Type B pancreatic cell (in vitro differentiated cells): Measurements from ENCODE around the gene LUZP2. TPM values are rescaled to one million over a fixed set of nuclear protein-coding genes. Genes with fewer than 3 reads are reported as not detected.

Experiments used
- DNase-seq: peaks from one replicate; pipeline ENCODE4 v3.0.0; 2021; ENCODE audit warnings: mixed read lengths; ENCODE audit not compliant: unreplicated experiment; ENCODE audit errors: extremely low spot score
- H3K27ac Mint-ChIP-seq: 2 replicates; pipeline ENCODE4 v1.8.0; 2021; ENCODE audit warnings: mild to moderate bottlenecking, mixed read lengths
- H3K27me3 Mint-ChIP-seq: 2 replicates; pipeline ENCODE4 v1.8.0; 2021; ENCODE audit warnings: mixed read lengths
- H3K36me3 Mint-ChIP-seq: 2 replicates; pipeline ENCODE4 v1.8.0; 2021; ENCODE audit warnings: mixed read lengths
- H3K4me1 Mint-ChIP-seq: one replicate; pipeline ENCODE4 v1.8.0; 2021; ENCODE audit warnings: mixed read lengths; ENCODE audit not compliant: unreplicated experiment
- H3K4me3 Mint-ChIP-seq: 2 replicates; pipeline ENCODE4 v1.8.0; 2021; ENCODE audit warnings: mild to moderate bottlenecking, mixed read lengths
- H3K9me3 Mint-ChIP-seq: 2 replicates; pipeline ENCODE4 v1.8.0; 2021; ENCODE audit warnings: mixed read lengths
- total RNA-seq: library from RNA; stranded (reverse); gene quantifications from 2 replicates; pipeline ENCODE4 v1.2.1, GENCODE V29; 2021; ENCODE audit warnings: low replicate concordance
- TF ChIP-seq, protein P1 (sequence below): fragments of 200-600 bp; sonication (generic); conservative IDR thresholded peaks from 2 replicates; pipeline ENCODE4 v1.5.0; 2021; ENCODE audit warnings: antibody characterized with exemption, mild to moderate bottlenecking

LUZP2 gene
- total RNA-seq, 1 donor from 2014 or later: 6.5 TPM

DNA sequence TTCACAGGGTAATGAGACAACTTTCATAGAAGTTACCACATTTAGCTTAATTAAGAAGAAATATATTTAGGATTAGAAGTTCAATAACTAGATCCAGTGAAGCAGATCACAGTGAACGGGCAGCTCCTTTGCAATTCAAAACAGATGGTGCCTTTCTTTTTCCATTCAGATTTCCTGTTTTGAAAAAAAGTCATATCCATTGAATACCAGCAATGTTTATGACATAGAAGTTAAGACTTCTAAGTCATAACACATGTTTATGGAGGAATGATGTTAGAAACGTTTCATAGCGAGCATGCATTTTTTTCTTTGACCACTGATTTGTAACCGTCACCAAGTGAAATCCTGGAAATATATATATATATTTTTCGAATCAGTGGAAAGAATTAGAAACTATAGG lies 24.7 kb downstream of the LUZP2 start:
- H3K4me3 Mint-ChIP-seq: no peak overlapping the region
- H3K4me1 Mint-ChIP-seq: peaks cover under 1% of the 10 kb centered on the region
- H3K9me3 Mint-ChIP-seq: no peaks in the 10 kb centered on the region
- no peak for DNase-seq
- H3K27me3 Mint-ChIP-seq: no peaks in the 10 kb centered on the region
- TF ChIP-seq, protein P1, sequence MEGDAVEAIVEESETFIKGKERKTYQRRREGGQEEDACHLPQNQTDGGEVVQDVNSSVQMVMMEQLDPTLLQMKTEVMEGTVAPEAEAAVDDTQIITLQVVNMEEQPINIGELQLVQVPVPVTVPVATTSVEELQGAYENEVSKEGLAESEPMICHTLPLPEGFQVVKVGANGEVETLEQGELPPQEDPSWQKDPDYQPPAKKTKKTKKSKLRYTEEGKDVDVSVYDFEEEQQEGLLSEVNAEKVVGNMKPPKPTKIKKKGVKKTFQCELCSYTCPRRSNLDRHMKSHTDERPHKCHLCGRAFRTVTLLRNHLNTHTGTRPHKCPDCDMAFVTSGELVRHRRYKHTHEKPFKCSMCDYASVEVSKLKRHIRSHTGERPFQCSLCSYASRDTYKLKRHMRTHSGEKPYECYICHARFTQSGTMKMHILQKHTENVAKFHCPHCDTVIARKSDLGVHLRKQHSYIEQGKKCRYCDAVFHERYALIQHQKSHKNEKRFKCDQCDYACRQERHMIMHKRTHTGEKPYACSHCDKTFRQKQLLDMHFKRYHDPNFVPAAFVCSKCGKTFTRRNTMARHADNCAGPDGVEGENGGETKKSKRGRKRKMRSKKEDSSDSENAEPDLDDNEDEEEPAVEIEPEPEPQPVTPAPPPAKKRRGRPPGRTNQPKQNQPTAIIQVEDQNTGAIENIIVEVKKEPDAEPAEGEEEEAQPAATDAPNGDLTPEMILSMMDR: no peak
- H3K36me3 Mint-ChIP-seq: no peaks in the 10 kb centered on the region
- H3K27ac Mint-ChIP-seq: no peak overlapping the region

DNA sequence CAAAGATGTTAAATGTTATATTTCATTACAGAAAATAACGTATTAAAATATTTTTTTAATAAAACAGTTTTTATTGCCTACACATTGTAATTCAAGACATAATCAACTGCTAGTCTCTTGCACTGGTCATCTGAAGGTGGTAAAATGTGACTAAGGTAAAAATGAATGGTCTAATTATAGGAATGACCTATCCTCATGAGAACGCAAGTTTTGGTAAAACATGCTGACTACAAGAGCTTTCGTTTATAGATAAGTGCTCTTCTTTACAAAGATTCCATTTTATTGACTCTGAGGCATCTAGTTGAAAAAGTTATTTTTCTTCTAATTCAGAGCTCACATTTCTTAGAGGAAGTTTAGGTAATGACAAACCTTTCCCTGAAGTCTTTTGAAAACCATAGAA lies 27.3 kb downstream of the LUZP2 start:
- no peaks in the 10 kb centered on the region for H3K4me1 Mint-ChIP-seq
- TF ChIP-seq, protein P1: no peak
- H3K27me3 Mint-ChIP-seq: no peaks in the 10 kb centered on the region

DNA sequence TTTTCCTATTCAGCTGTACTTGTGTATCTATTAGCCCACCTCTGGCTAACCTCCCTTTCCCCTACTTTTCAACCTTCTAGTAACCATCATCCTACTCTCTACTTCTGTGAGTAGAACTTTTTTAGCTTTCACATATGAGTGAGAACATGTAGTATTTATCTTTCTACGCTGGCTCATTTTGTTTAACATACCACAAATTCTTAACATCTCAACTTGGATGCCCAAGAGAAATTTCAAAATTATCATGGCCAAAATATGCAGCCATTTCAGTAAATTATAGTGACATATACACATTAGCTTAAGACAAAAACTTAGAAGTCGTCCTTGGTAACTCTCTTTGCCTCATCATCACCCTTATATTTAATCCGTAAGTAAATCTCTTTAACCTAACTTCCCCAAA lies 34.7 kb downstream of the LUZP2 start:
- no peaks in the 10 kb centered on the region for H3K9me3 Mint-ChIP-seq
- H3K4me3 Mint-ChIP-seq: no peak overlapping the region
- no peak for DNase-seq
- no peaks in the 10 kb centered on the region for H3K36me3 Mint-ChIP-seq
- TF ChIP-seq, protein P1: no peak
- no peak overlapping the region for H3K27ac Mint-ChIP-seq
- no peaks in the 10 kb centered on the region for H3K4me1 Mint-ChIP-seq
- no peaks in the 10 kb centered on the region for H3K27me3 Mint-ChIP-seq

More for the DNA sequence above, 27.3 kb downstream of the LUZP2 start:
- DNase-seq: no peak
- Mint-ChIP-seq H3K4me3 (no peak overlapping the region), H3K9me3 (no peaks in the 10 kb centered on the region), H3K27ac (no peak overlapping the region), H3K36me3 (no peaks in the 10 kb centered on the region)

DNA sequence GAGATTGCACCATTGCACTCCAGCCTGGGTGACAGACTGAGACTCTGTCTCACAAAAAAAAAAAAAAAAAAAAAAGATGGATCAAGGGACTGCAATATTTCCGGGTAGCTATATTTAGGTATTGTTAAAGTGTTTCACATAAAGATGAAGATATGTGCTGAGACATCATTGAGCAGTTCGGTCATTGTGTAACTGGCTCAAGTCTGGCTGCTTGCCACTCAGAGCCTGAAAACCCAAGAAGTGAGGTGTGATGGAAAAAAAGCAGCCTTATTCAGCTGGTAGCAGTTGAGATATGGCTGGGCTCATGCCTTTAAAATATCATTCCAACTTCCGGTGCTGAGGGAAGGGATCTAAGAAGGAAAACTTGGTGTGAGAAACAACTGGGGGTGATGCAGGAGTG lies 46.9 kb downstream of the LUZP2 start:
- Mint-ChIP-seq H3K27me3 (no peaks in the 10 kb centered on the region), H3K9me3 (peaks cover 4% of the 10 kb centered on the region), H3K27ac (no peak overlapping the region), H3K4me1 (no peaks in the 10 kb centered on the region), H3K36me3 (no peaks in the 10 kb centered on the region), H3K4me3 (no peak overlapping the region)
- TF ChIP-seq, protein P1: no peak
- DNase-seq: no peak

DNA sequence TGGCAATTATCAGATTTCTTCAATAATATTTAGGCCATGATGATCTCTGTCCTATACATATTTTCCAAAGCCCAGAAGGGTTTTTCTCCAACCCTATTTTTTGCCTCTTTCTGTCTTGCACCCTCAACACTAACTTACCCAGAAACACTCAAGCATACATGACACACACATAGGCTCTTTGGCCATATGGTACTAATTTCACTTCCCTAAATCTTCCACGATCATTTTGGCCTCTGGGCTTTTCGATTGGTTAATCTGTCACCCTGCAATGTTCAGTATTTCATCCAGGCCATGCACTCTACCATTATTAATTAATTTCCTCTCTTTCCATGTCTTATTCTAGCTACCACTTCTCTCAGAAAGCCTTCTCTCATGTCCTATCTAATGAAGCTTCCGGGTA lies 59.8 kb downstream of the LUZP2 start:
- H3K4me1 Mint-ChIP-seq: peaks cover 14% of the 10 kb centered on the region
- no peaks in the 10 kb centered on the region for H3K36me3 Mint-ChIP-seq
- DNase-seq: no peak
- no peak overlapping the region for H3K27ac Mint-ChIP-seq
- no peaks in the 10 kb centered on the region for H3K27me3 Mint-ChIP-seq
- H3K4me3 Mint-ChIP-seq: no peak overlapping the region
- H3K9me3 Mint-ChIP-seq: peaks cover 3% of the 10 kb centered on the region
- TF ChIP-seq, protein P1: no peak

DNA sequence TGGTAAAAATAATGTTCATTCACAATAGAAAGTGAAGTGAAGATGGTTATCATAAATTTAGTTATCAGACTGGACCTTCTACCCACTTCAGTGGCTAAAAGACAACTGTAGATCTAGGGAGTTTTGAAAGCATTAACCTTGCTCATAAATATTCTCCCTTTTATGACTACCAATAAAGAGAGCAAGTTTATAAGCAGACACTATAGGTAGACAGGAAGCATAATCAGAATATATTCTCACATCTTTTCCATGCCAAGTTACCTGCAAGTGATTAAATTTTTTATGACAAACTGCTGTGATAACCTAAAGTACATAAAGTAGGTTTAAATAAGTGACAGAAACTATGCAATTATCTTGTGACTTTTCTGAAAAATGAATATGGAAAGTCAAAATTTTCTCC lies 62.5 kb downstream of the LUZP2 start:
- TF ChIP-seq, protein P1: no peak
- H3K27me3 Mint-ChIP-seq: no peaks in the 10 kb centered on the region
- no peak overlapping the region for H3K27ac Mint-ChIP-seq
- DNase-seq: no peak
- peaks cover 3% of the 10 kb centered on the region for H3K9me3 Mint-ChIP-seq
- peaks cover 14% of the 10 kb centered on the region for H3K4me1 Mint-ChIP-seq
- no peaks in the 10 kb centered on the region for H3K36me3 Mint-ChIP-seq
- no peak overlapping the region for H3K4me3 Mint-ChIP-seq
